B cell (primary cell): ENCODE results near the gene ARSD. TPM values are rescaled to one million over a fixed set of nuclear protein-coding genes. Genes with fewer than 3 reads are reported as not detected.

Source experiments
- ATAC-seq: fragments of 200-7000 bp; cut with Tn5 transposase; one replicate; pipeline ENCODE4 v1.10.0; 2021; ENCODE audit warnings: low read depth, mild to moderate bottlenecking, moderate number of reproducible peaks, moderate library complexity
- CTCF ChIA-PET: fragments of 350-600 bp; sonication (Branson Sonifier 250); formaldehyde crosslinking; loops from one replicate; lab custom pipeline; 2021; ENCODE audit warnings: antibody characterized with exemption, inconsistent platforms; lab: Charles Lee
- POLR2A ChIA-PET: fragments of 350-600 bp; sonication (Branson Sonifier 250); formaldehyde crosslinking; loops from one replicate; lab custom pipeline; 2021; ENCODE audit warnings: antibody characterized with exemption; lab: Charles Lee
- DNase-seq: peaks from one replicate; pipeline ENCODE4 v3.0.0; 2013
- H2AFZ ChIP-seq: 2 replicates; pipeline ENCODE4 v1.6.1; 2012; ENCODE audit warnings: mild to moderate bottlenecking, low read depth, low read length; ENCODE audit not compliant: insufficient read depth, poor library complexity, severe bottlenecking
- H3K27ac ChIP-seq, 2 donors: 1 replicate in 1 of 2; 2 replicates in 1 of 2; pipeline ENCODE4 v1.5.1; 2012 to 2013; ENCODE audit warnings: low read length in 2 of 2, mild to moderate bottlenecking in 2 of 2, moderate library complexity in 1 of 2
- H3K27me3 ChIP-seq, 4 experiments: fragments of 200-600 bp in 1 of 4; sonication (generic) in 1 of 4; replicated peaks in 1 of 4; 1 replicate in 2 of 4; 2 replicates in 2 of 4; pipeline versions ENCODE4 v1.6.1 to v1.7.0; 2013 to 2016; ENCODE audit warnings: low read length in 3 of 4, mild to moderate bottlenecking in 2 of 4, mixed read lengths in 1 of 4, moderate library complexity in 1 of 4; ENCODE audit not compliant: insufficient read depth in 4 of 4, control insufficient read depth in 3 of 4; ENCODE audit errors: control extremely low read depth in 1 of 4
- H3K36me3 ChIP-seq, 2 experiments: replicated peaks in 1 of 2; 1 replicate in 1 of 2; 2 replicates in 1 of 2; pipeline versions ENCODE4 v1.6.1 to v1.7.1; 2013; ENCODE audit warnings: low read length in 1 of 2; ENCODE audit not compliant: insufficient read depth in 2 of 2, control insufficient read depth in 1 of 2; ENCODE audit errors: control extremely low read depth in 1 of 2, extremely low read depth in 1 of 2
- H3K4me1 ChIP-seq, 2 donors: fragments of 200-600 bp in 1 of 2; sonication (generic) in 1 of 2; 1 replicate in 1 of 2; 2 replicates in 1 of 2; pipeline versions ENCODE4 v1.5.1 to v1.6.1; 2013 to 2017; ENCODE audit warnings: low read length in 2 of 2; ENCODE audit not compliant: control insufficient read depth in 2 of 2, insufficient read depth in 2 of 2
- H3K4me2 ChIP-seq: replicated peaks from 2 replicates; pipeline ENCODE3; 2012; ENCODE audit warnings: mild to moderate bottlenecking, low read depth, low read length; ENCODE audit not compliant: poor library complexity, severe bottlenecking
- H3K4me3 ChIP-seq, 5 experiments: fragments of 200-600 bp in 1 of 5; sonication (generic) in 1 of 5; 1 replicate in 3 of 5; 2 replicates in 2 of 5; pipeline versions ENCODE4 v1.5.1 to v1.7.0; 2011 to 2016; ENCODE audit warnings: low read length in 4 of 5, mild to moderate bottlenecking in 4 of 5, low read depth in 2 of 5, control low read depth in 1 of 5, moderate library complexity in 1 of 5; ENCODE audit not compliant: insufficient read depth in 1 of 5; ENCODE audit errors: control extremely low read depth in 1 of 5, extremely low read depth in 1 of 5
- H3K79me2 ChIP-seq: fragments of 200-600 bp; sonication (generic); one replicate; pipeline ENCODE4 v1.6.0; 2016; ENCODE audit warnings: low read length; ENCODE audit not compliant: control insufficient read depth, insufficient read depth
- H3K9ac ChIP-seq: fragments of 200-600 bp; sonication (generic); 2 replicates; pipeline ENCODE4 v1.6.1; 2017; ENCODE audit warnings: mild to moderate bottlenecking, low read length, moderate library complexity
- H3K9me3 ChIP-seq, 3 donors: one replicate each; pipeline versions ENCODE4 v1.6.1 to v1.7.1; 2013; ENCODE audit warnings: low read length in 2 of 3; ENCODE audit not compliant: control insufficient read depth in 2 of 3, insufficient read depth in 1 of 3; ENCODE audit errors: control extremely low read depth in 1 of 3
- H4K20me1 ChIP-seq: 2 replicates; pipeline ENCODE4 v1.6.0; 2012; ENCODE audit warnings: mild to moderate bottlenecking, low read length; ENCODE audit not compliant: insufficient read depth, control insufficient read depth, poor library complexity, severe bottlenecking
- H3K27ac Mint-ChIP-seq: one replicate; pipeline ENCODE4 v1.8.0; 2021; ENCODE audit warnings: mixed read lengths
- H3K27me3 Mint-ChIP-seq: one replicate; pipeline ENCODE4 v1.8.0; 2021; ENCODE audit warnings: mixed read lengths
- H3K4me1 Mint-ChIP-seq: one replicate; pipeline ENCODE4 v1.8.0; 2021; ENCODE audit warnings: mixed read lengths
- H3K4me3 Mint-ChIP-seq: one replicate; pipeline ENCODE4 v1.8.0; 2021; ENCODE audit warnings: mixed read lengths
- H3K9me3 Mint-ChIP-seq: one replicate; pipeline ENCODE4 v1.8.0; 2022; ENCODE audit warnings: mixed read lengths; ENCODE audit not compliant: insufficient read depth
- CTCF ChIP-seq: fragments of 200-600 bp; IDR thresholded peaks from one replicate; pipeline ENCODE4 v1.8.0; 2022; ENCODE audit warnings: antibody characterized with exemption, mild to moderate bottlenecking
- EZH2 ChIP-seq: IDR thresholded peaks from 2 replicates; pipeline ENCODE4 v1.6.1; 2012; ENCODE audit warnings: borderline replicate concordance, low read depth, mild to moderate bottlenecking, moderate library complexity, low read length; ENCODE audit not compliant: insufficient read depth, poor library complexity, severe bottlenecking
- WGBS: methylation state at CpG from one replicate; pipeline ENCODE4 v1.1.5; 2013; ENCODE audit warnings: missing lambda C conversion rate; ENCODE audit not compliant: insufficient coverage; 5-methylcytosine and 5-hydroxymethylcytosine counted together
- intact Hi-C: fragments of 100-400 bp; cut with micrococcal nuclease; formaldehyde crosslinking; loops from one replicate; pipeline ENCODE4 v1.10.0; 2022
- polyA plus RNA-seq: library from polyadenylated mRNA; depleted of rRNA; stranded (reverse); fragments of >200 nt; gene quantifications from 2 replicates; pipeline ENCODE4 v1.2.3, GENCODE V29; 2012
- total RNA-seq, 2 donors: library from RNA; stranded (reverse); fragments of 120-200 nt in 1 of 2; gene quantifications; 1 replicate in 1 of 2; 2 replicates in 1 of 2; pipeline versions ENCODE4 v1.2.3 to v1.2.4, GENCODE V29; 2013 to 2022

The ARSD gene
- total and polyA plus RNA-seq, 2 donors (not counting 1 experiment from before 2014, with no cell fraction given) = 2.7 to 13.3 TPM

GRCh38 chrX:2934715-2935710 is 5.9 kb upstream of the ARSD start:
- Mint-ChIP-seq H3K9me3 (no peaks in the 10 kb centered on the region), H3K27me3 (peaks cover 4% of the 10 kb centered on the region), H3K4me3 (no peak overlapping the region), H3K4me1 (peaks cover 4% of the 10 kb centered on the region), H3K27ac (no peak overlapping the region)
- Histone ChIP-seq H3K36me3 (no peaks in the 10 kb centered on the region), H3K79me2 (no peaks in the 10 kb centered on the region), H3K27me3 (no peaks in the 10 kb centered on the region), H2AFZ (no peak overlapping the region), H3K9ac (no peak overlapping the region), H4K20me1 (no peaks in the 10 kb centered on the region), H3K9me3 (peaks cover 0 to 7% (median 0%) of the 10 kb centered on the region in 3 donors), H3K4me1 (no peaks in the 10 kb centered on the region), H3K27ac (no peak overlapping the region), H3K4me2 (no peak overlapping the region), H3K4me3 (no peak overlapping the region)
- ChIA-PET POLR2A (no interaction called here), CTCF (no interaction called here)
- intact Hi-C loops = no loop called here
- TF ChIP-seq CTCF = no peak
- no peak for TF ChIP-seq EZH2
- ATAC-seq (no peak), DNase-seq (no peak)
- 73% methylated on average over 5 of the region's 18 CpGs for WGBS
